IMR-90 (cell line): ENCODE data around the gene DNAJB5. TPM values are rescaled to one million over a fixed set of nuclear protein-coding genes. Genes with fewer than 3 reads are reported as not detected.

Experiments
- ATAC-seq: fragments of 200-7000 bp; cut with Tn5 transposase; 2 replicates; pipeline ENCODE4 v1.9.1; 2020; ENCODE audit warnings: low read depth, mild to moderate bottlenecking, moderate library complexity
- BruUV-seq: library from RNA; stranded (reverse); fragments of 400-500 nt; replicated peaks from 2 replicates; lab custom pipeline; 2021; lab: Mats Ljungman, UMichigan
- CTCF ChIA-PET: fragments of 300-600 bp; formaldehyde crosslinking; extraction: SDS; loops from one replicate; lab custom pipeline; 2021; ENCODE audit warnings: antibody characterized with exemption; lab: Yijun Ruan, JAX
- POLR2A ChIA-PET: fragments of 300-600 bp; sonication (Branson Sonifier 250); formaldehyde crosslinking; loops from one replicate; lab custom pipeline; 2022; ENCODE audit warnings: antibody characterized with exemption; ENCODE audit not compliant: unreplicated experiment; lab: Charles Lee
- DNase-seq: peaks from one replicate; pipeline ENCODE4 v3.0.0; 2013
- H2AFZ ChIP-seq: replicated peaks from 2 replicates; pipeline ENCODE3; 2013; ENCODE audit warnings: low read length, mild to moderate bottlenecking; ENCODE audit not compliant: poor library complexity
- H2AK5ac ChIP-seq: 2 replicates; pipeline ENCODE4 v1.6.1; 2013; ENCODE audit warnings: low read depth, low read length, inconsistent platforms
- H2AK9ac ChIP-seq: replicated peaks from 2 replicates; pipeline ENCODE3; 2013; ENCODE audit warnings: mild to moderate bottlenecking, low read depth, low read length, moderate library complexity; ENCODE audit not compliant: poor library complexity
- H2BK120ac ChIP-seq: 2 replicates; pipeline ENCODE4 v1.6.1; 2013; ENCODE audit warnings: low read depth, low read length, inconsistent platforms
- H2BK15ac ChIP-seq: 3 replicates; pipeline ENCODE4 v1.6.1; 2013; ENCODE audit warnings: low read depth, low read length, inconsistent platforms
- H2BK20ac ChIP-seq: 2 replicates; pipeline ENCODE4 v1.6.1; 2013; ENCODE audit warnings: low read depth, mild to moderate bottlenecking, inconsistent platforms, low read length, moderate library complexity
- H2BK5ac ChIP-seq: 2 replicates; pipeline ENCODE4 v1.6.1; 2013; ENCODE audit warnings: mild to moderate bottlenecking, low read depth, low read length, inconsistent platforms; ENCODE audit not compliant: poor library complexity, severe bottlenecking
- H3K14ac ChIP-seq: replicated peaks from 2 replicates; pipeline ENCODE4 v1.6.1; 2013; ENCODE audit warnings: low read depth, low read length, inconsistent platforms
- H3K18ac ChIP-seq: 2 replicates; pipeline ENCODE4 v1.6.1; 2013; ENCODE audit warnings: low read depth, low read length, control low read depth
- H3K23ac ChIP-seq: 2 replicates; pipeline ENCODE4 v1.6.1; 2013; ENCODE audit warnings: low read depth, low read length, inconsistent platforms
- H3K27ac ChIP-seq: 2 replicates; pipeline ENCODE4 v1.5.1; 2013; ENCODE audit warnings: mild to moderate bottlenecking, control low read depth, low read length; ENCODE audit not compliant: insufficient read depth
- H3K27me3 ChIP-seq: 2 replicates; pipeline ENCODE4 v1.6.1; 2013; ENCODE audit warnings: low read length; ENCODE audit not compliant: control insufficient read depth, insufficient read depth
- H3K36me3 ChIP-seq: 2 replicates; pipeline ENCODE4 v1.6.1; 2013; ENCODE audit warnings: low read length, mixed read lengths; ENCODE audit not compliant: control insufficient read depth, insufficient read depth
- H3K4ac ChIP-seq: 2 replicates; pipeline ENCODE4 v1.6.1; 2013; ENCODE audit warnings: low read depth, low read length, inconsistent platforms
- H3K4me1 ChIP-seq: 2 replicates; pipeline ENCODE4 v1.6.1; 2013; ENCODE audit warnings: low read length, mixed read lengths; ENCODE audit not compliant: control insufficient read depth, insufficient read depth
- H3K4me2 ChIP-seq: 2 replicates; pipeline ENCODE4 v1.6.1; 2013; ENCODE audit warnings: low read depth, mild to moderate bottlenecking, control low read depth, low read length, moderate library complexity
- H3K4me3 ChIP-seq: 2 replicates; pipeline ENCODE4 v1.5.1; 2013; ENCODE audit warnings: low read depth, mild to moderate bottlenecking, control low read depth, low read length, moderate library complexity; ENCODE audit not compliant: insufficient read depth
- H3K56ac ChIP-seq: 2 replicates; pipeline ENCODE4 v1.6.1; 2013; ENCODE audit warnings: low read length, inconsistent platforms; ENCODE audit not compliant: insufficient read depth; ENCODE audit errors: extremely low read depth
- H3K79me1 ChIP-seq, 2 experiments: 2 replicates each; pipeline ENCODE4 v1.6.1; 2013; ENCODE audit warnings: low read length in 2 of 2, inconsistent platforms in 1 of 2, low read depth in 1 of 2
- H3K9ac ChIP-seq: 2 replicates; pipeline ENCODE4 v1.6.1; 2013; ENCODE audit warnings: low read depth, low read length, control low read depth
- H3K9me1 ChIP-seq: 2 replicates; pipeline ENCODE4 v1.6.1; 2013; ENCODE audit warnings: low read length, inconsistent platforms; ENCODE audit not compliant: insufficient read depth
- H3K9me3 ChIP-seq: 2 replicates; pipeline ENCODE4 v1.6.1; 2013; ENCODE audit warnings: low read length; ENCODE audit not compliant: control insufficient read depth, insufficient read depth
- H4K20me1 ChIP-seq: 2 replicates; pipeline ENCODE4 v1.6.1; 2013; ENCODE audit warnings: low read length, inconsistent platforms; ENCODE audit not compliant: insufficient read depth
- H4K5ac ChIP-seq: 2 replicates; pipeline ENCODE4 v1.6.1; 2013; ENCODE audit warnings: mild to moderate bottlenecking, low read depth, low read length, control low read depth
- H4K8ac ChIP-seq, 2 experiments: 2 replicates each; pipeline ENCODE4 v1.6.1; 2013; ENCODE audit warnings: low read depth in 2 of 2, low read length in 2 of 2, control low read depth in 1 of 2, inconsistent platforms in 1 of 2
- H4K91ac ChIP-seq: 2 replicates; pipeline ENCODE4 v1.6.1; 2013; ENCODE audit warnings: low read depth, low read length, inconsistent platforms; ENCODE audit not compliant: insufficient read depth
- BHLHE40 ChIP-seq: fragments of 150-350 bp; IDR thresholded peaks from 2 replicates; pipeline ENCODE4 v1.6.1; 2016; ENCODE audit warnings: mild to moderate bottlenecking, low read depth, low read length
- CEBPB ChIP-seq: IDR thresholded peaks from 2 replicates; pipeline ENCODE4 v1.6.1; 2012; ENCODE audit warnings: low read depth, low read length, improper control_type of control experiment
- CHD1 ChIP-seq: IDR thresholded peaks from 2 replicates; pipeline ENCODE4 v1.6.1; 2012; ENCODE audit warnings: low read depth, low read length, improper control_type of control experiment
- ELK1 ChIP-seq: fragments of 150-350 bp; IDR thresholded peaks from 2 replicates; pipeline ENCODE4 v1.6.1; 2016; ENCODE audit warnings: low read depth, mild to moderate bottlenecking, low read length, moderate library complexity, borderline replicate concordance
- FOS ChIP-seq: fragments of 150-350 bp; IDR thresholded peaks from 2 replicates; pipeline ENCODE4 v1.6.1; 2016; ENCODE audit warnings: low read depth, low read length
- MXI1 ChIP-seq: IDR thresholded peaks from 2 replicates; pipeline ENCODE4 v1.6.1; 2012; ENCODE audit warnings: low read depth, mild to moderate bottlenecking, low read length, moderate library complexity, borderline replicate concordance
- NFE2L2 ChIP-seq: fragments of 150-350 bp; IDR thresholded peaks from 2 replicates; pipeline ENCODE4 v1.6.1; 2016; ENCODE audit warnings: low read depth, mild to moderate bottlenecking, low read length
- RCOR1 ChIP-seq: IDR thresholded peaks from 2 replicates; pipeline ENCODE4 v1.6.1; 2012; ENCODE audit warnings: mild to moderate bottlenecking, low read length, improper control_type of control experiment; ENCODE audit not compliant: insufficient replicate concordance
- RFX5 ChIP-seq: IDR thresholded peaks from 2 replicates; pipeline ENCODE4 v1.8.0; 2012; ENCODE audit warnings: low read depth, mild to moderate bottlenecking, low read length, moderate library complexity
- SMC3 ChIP-seq: fragments of 150-350 bp; IDR thresholded peaks from 2 replicates; pipeline ENCODE4 v1.6.1; 2016; ENCODE audit warnings: low read depth, mild to moderate bottlenecking, antibody characterized with exemption, low read length, moderate library complexity
- USF2 ChIP-seq: fragments of 150-350 bp; IDR thresholded peaks from 2 replicates; pipeline ENCODE4 v1.6.1; 2017; ENCODE audit warnings: mild to moderate bottlenecking, antibody characterized with exemption, low read length, low read depth
- WGBS, 2 experiments: methylation state at CpG; one replicate each; pipeline versions ENCODE4 v1.1.5 to v1.1.7; 2013; ENCODE audit warnings: missing lambda C conversion rate in 2 of 2; ENCODE audit not compliant: insufficient read length in 1 of 2; ENCODE audit errors: extremely low coverage in 2 of 2; 5-methylcytosine and 5-hydroxymethylcytosine counted together
- dilution Hi-C: fragments of 300-500 bp; cut with HindIII; formaldehyde crosslinking; loops from one replicate; pipeline ENCODE4 v1.14.3; 2018; ENCODE audit warnings: low sequenced_read_pairs; ENCODE audit not compliant: unreplicated experiment
- in situ Hi-C: fragments of 300-500 bp; cut with MboI; formaldehyde crosslinking; loops from 3 replicates; pipeline ENCODE4 v1.14.3; 2019; ENCODE audit warnings: low sequenced_read_pairs, inconsistent platforms, mixed read lengths
- intact Hi-C: fragments of 100-400 bp; cut with micrococcal nuclease; formaldehyde crosslinking; loops from 2 replicates; pipeline ENCODE4 v1.10.0; 2022
- polyA plus RNA-seq, 3 experiments: library from polyadenylated mRNA; depleted of rRNA; stranded (reverse); fragments of >200 nt; gene quantifications; 2 replicates each; pipeline ENCODE4 v1.2.3, GENCODE V29; 2012; ENCODE audit warnings: low replicate concordance in 1 of 3
- total RNA-seq: library from RNA; depleted of rRNA; stranded (reverse); fragments of >200 nt; gene quantifications from 2 replicates; pipeline ENCODE4 v1.2.3, GENCODE V29; 2012
- TF ChIP-seq, protein P1 (sequence below): conservative IDR thresholded peaks from 2 replicates; pipeline ENCODE4 v1.5.1; 2012; ENCODE audit warnings: mild to moderate bottlenecking, low read depth, low read length, improper control_type of control experiment

The DNAJB5 gene
- total and polyA plus RNA-seq, 2 of the 4 experiments (the other 2 are of a cell fraction) = 11.4 to 14.9 TPM

DNA sequence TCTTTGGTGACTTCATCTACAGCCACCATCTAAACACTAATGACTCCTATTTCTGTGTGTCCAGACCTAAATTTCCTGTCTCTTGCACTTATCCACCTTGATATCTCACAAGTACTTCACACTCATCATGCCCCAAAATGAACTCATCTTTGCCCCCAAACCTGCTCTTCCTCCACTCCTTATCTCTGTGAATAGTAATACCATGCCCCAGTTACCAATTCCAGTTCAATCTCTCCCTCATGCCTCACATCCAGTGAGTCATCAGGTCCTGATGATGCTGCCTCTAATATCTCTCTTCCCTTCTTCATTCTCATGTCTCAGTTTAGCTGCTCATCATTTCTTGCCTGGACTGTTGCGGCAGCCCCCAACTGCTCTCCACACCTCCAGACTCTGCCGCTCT is 14.9 kb upstream of the DNAJB5 start:
- peaks cover 57% of the 10 kb centered on the region for H3K27me3 ChIP-seq
- H3K4me1 ChIP-seq = no peaks in the 10 kb centered on the region
- no peaks in the 10 kb centered on the region for H3K9me1 ChIP-seq
- in situ Hi-C loops = no loop called here
- no peak overlapping the region for H2BK5ac ChIP-seq
- H4K20me1 ChIP-seq = no peaks in the 10 kb centered on the region
- H2BK15ac ChIP-seq = no peak overlapping the region
- no peak overlapping the region for H3K9ac ChIP-seq
- H2BK120ac ChIP-seq = no peak overlapping the region
- ChIA-PET CTCF (no interaction called here), POLR2A (no interaction called here)
- no peak overlapping the region for H3K4me3 ChIP-seq
- no peak for DNase-seq
- H2BK20ac ChIP-seq = no peak overlapping the region
- TF ChIP-seq FOS = no peak
- no peak for TF ChIP-seq RFX5
- TF ChIP-seq, protein P1, sequence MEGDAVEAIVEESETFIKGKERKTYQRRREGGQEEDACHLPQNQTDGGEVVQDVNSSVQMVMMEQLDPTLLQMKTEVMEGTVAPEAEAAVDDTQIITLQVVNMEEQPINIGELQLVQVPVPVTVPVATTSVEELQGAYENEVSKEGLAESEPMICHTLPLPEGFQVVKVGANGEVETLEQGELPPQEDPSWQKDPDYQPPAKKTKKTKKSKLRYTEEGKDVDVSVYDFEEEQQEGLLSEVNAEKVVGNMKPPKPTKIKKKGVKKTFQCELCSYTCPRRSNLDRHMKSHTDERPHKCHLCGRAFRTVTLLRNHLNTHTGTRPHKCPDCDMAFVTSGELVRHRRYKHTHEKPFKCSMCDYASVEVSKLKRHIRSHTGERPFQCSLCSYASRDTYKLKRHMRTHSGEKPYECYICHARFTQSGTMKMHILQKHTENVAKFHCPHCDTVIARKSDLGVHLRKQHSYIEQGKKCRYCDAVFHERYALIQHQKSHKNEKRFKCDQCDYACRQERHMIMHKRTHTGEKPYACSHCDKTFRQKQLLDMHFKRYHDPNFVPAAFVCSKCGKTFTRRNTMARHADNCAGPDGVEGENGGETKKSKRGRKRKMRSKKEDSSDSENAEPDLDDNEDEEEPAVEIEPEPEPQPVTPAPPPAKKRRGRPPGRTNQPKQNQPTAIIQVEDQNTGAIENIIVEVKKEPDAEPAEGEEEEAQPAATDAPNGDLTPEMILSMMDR = no peak
- no peak for TF ChIP-seq RCOR1
- no peak for TF ChIP-seq CEBPB
- TF ChIP-seq BHLHE40 = no peak
- no peak for TF ChIP-seq USF2
- TF ChIP-seq CHD1 = no peak
- TF ChIP-seq NFE2L2 = no peak
- TF ChIP-seq MXI1 = no peak
- no peak for TF ChIP-seq ELK1
- TF ChIP-seq SMC3 = no peak
- no peak overlapping the region for H4K8ac ChIP-seq
- no peaks in the 10 kb centered on the region for H3K79me1 ChIP-seq
- ATAC-seq = no peak
- WGBS, 2 experiments = 100% methylated on average over 1 of the region's 2 CpGs; no CpG with 5 or more reads in 1 of the 2 experiments
- no peak overlapping the region for H3K27ac ChIP-seq
- BruUV-seq = no TSS peak
- no peak overlapping the region for H2AK9ac ChIP-seq
- H2AFZ ChIP-seq = no peak overlapping the region
- no peak overlapping the region for H3K4ac ChIP-seq
- H2AK5ac ChIP-seq = no peak overlapping the region
- H3K23ac ChIP-seq = no peak overlapping the region
- H3K18ac ChIP-seq = no peak overlapping the region
- H3K36me3 ChIP-seq = no peaks in the 10 kb centered on the region
- intact Hi-C loops = no loop called here
- no peak overlapping the region for H4K5ac ChIP-seq
- no peak overlapping the region for H3K56ac ChIP-seq
- no peaks in the 10 kb centered on the region for H3K9me3 ChIP-seq
- H3K14ac ChIP-seq = no peak overlapping the region
- no peak overlapping the region for H4K91ac ChIP-seq
- dilution Hi-C loops = no loop called here
- no peak overlapping the region for H3K4me2 ChIP-seq
